Heart left ventricle (tissue), 13 donors: Measurements from ENCODE around the gene CDC42EP5.

ENCODE experiments used
- CTCF ChIP-seq, 12 donors: fragments of 200-600 bp; sonication (generic) in 4 of 12; IDR thresholded peaks; one replicate each; pipeline versions ENCODE4 v1.5.0 to v1.8.0; 2018 to 2022; ENCODE audit warnings: antibody characterized with exemption in 12 of 12, mild to moderate bottlenecking in 5 of 12
- POLR2A ChIP-seq, 2 donors: fragments of 450-650 bp; IDR thresholded peaks; one replicate each; pipeline ENCODE4 v1.6.1; 2017; ENCODE audit warnings: antibody characterized with exemption in 2 of 2, mild to moderate bottlenecking in 2 of 2, moderate library complexity in 2 of 2
- donor health status: ischemic (EF 13 %, LVEDD 7.1; RV severe dilation, severe dysfunction).
- donor health status: DM: no; HTN: yes; CAD: no.
- donor health status: DM: no; HTN: no; CAD: no.
- donor health status: ischemic (EF 25% LVEDD 6.9; RV normal size, moderate dysfunction).
- donor health status: ischemic (EF 25% LVEDD 5.7; RV mildly dilated, moderate dysfunction).
- donor health status: ischemic (EF 35%, LVEDD 5.7; RV mildly dilated, moderate dysfunction).
- donor health status: nonischemic (EF 11% LVEDD 7.7; RV severe dilation, severe dysfunction).
- donor health status: DM: yes; HTN: yes; CAD: no.
- donor health status: PGD.
- donor health status: ischemic (EF 29% LVEDD 5.4; RV normal size, mild dysfunction).
- donor health status: nonischemic (EF 23%, LVEDD 6.1; RV moderate dilation, normal function).

- TF ChIP-seq POLR2A (IDR thresholded peaks at IDR 0.05) (no peak), CTCF (IDR thresholded peaks at IDR 0.05) (no peak)
These were observed 9.8 kb upstream of the CDC42EP5 start for GRCh38 chr19:54482889-54483288.
